Mucosa of stomach (tissue), 1 donor: ENCODE measurements around the gene MRPL28.

Experiments used
- H3K27me3 ChIP-seq: one replicate; pipeline ENCODE4 v1.7.0; 2013; ENCODE audit warnings: mild to moderate bottlenecking, low read length; ENCODE audit not compliant: control insufficient read depth, insufficient read depth
- H3K36me3 ChIP-seq: one replicate; pipeline ENCODE4 v1.7.0; 2013; ENCODE audit warnings: low read length; ENCODE audit not compliant: control insufficient read depth, insufficient read depth
- H3K4me1 ChIP-seq: one replicate; pipeline ENCODE4 v1.7.0; 2013; ENCODE audit warnings: mild to moderate bottlenecking, low read length; ENCODE audit not compliant: control insufficient read depth, insufficient read depth
- H3K4me3 ChIP-seq: one replicate; pipeline ENCODE4 v1.7.0; 2013; ENCODE audit warnings: low read length
- H3K9ac ChIP-seq: one replicate; pipeline ENCODE4 v1.7.0; 2013; ENCODE audit warnings: mild to moderate bottlenecking, low read length, moderate library complexity
- H3K9me3 ChIP-seq: one replicate; pipeline ENCODE4 v1.7.0; 2013; ENCODE audit warnings: mild to moderate bottlenecking, low read length, moderate library complexity; ENCODE audit not compliant: control insufficient read depth
- donor health status: Pancreatic carcinoma.

The MRPL28 gene

DNA sequence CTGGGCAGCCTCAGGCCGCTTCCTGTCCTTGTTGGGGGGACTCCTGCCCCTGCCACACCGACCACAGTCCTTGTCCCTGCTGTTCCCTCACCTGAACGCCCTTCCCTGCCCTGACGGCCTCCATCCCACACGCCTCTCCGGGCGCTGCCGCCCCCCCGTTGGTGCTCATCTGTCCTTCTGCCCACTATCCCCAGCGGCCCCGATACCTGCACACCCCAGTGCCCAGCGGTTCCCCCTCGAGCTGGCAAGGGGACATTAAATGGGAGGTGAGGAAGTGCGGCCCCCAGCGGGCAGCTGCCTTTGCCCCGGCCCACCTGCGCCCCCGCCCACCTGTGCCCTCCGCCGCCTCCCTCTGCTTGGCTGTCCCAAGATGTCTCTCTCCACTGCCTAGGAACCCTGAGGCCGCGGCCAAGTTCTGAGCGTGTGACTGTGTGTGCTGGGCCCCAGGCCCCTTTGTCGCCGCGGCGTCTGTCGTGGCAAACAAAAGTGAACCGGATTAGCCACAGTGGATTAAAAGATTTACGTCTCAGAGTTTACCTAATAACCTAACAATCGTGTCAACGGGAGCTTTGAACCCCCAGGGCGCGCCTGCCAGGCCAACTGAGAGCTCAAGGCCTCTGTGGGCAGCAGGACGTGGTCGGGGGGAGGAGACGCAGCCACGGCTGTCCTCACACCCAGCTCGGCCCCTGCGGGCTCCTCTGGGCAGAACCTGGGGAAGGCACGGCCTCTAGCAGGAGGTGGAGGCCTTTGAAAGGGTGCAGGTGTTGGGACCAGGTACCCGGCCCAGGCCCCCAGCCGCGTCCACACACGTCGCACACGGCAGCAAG is 10.3 kb downstream of the MRPL28 start:
- H3K9ac ChIP-seq = no peak overlapping the region
- H3K36me3 ChIP-seq = no peaks in the 10 kb centered on the region
- H3K9me3 ChIP-seq = no peaks in the 10 kb centered on the region
- H3K4me1 ChIP-seq = peaks cover 13% of the 10 kb centered on the region
- no peak overlapping the region for H3K4me3 ChIP-seq
- peaks cover 24% of the 10 kb centered on the region for H3K27me3 ChIP-seq

DNA sequence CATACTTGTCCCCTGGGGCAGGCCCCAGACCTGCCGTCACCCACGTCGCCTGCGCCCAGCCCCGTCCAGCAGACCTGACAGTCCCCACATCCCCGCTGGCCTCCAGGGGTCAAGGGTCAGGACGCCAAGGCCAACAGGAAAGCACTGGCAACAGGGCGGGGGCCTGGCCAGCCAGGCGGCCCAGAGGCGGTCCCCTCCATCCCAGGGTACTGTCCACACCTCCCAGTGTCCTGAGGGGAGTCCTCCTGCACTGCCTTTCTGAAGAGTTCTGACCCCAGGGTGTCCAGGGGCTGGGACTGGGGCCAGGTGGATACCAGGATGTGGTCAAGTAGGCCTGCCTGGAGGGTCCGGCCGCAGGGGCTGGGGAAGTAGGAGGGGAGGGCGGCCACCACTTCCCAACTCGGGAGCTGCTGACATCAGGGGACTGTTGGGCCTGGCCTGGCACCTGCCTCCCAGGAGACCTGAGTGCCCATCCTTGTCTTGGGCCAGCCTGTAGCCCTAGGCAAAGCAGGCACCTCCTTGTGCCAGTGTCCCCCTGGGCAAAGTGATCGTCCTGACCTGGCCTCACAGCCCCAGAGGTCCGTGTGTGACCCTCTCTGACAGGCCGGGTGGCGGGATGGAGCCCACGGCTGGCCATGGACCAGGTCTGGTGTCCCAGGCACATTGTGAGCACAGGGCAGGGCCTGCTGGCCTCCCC is 11.1 kb downstream of the MRPL28 start:
- no peaks in the 10 kb centered on the region for H3K36me3 ChIP-seq
- peaks cover 7% of the 10 kb centered on the region for H3K4me1 ChIP-seq
- H3K9me3 ChIP-seq = no peaks in the 10 kb centered on the region
- peaks cover 16% of the 10 kb centered on the region for H3K27me3 ChIP-seq
- no peak overlapping the region for H3K9ac ChIP-seq
- H3K4me3 ChIP-seq = no peak overlapping the region

DNA sequence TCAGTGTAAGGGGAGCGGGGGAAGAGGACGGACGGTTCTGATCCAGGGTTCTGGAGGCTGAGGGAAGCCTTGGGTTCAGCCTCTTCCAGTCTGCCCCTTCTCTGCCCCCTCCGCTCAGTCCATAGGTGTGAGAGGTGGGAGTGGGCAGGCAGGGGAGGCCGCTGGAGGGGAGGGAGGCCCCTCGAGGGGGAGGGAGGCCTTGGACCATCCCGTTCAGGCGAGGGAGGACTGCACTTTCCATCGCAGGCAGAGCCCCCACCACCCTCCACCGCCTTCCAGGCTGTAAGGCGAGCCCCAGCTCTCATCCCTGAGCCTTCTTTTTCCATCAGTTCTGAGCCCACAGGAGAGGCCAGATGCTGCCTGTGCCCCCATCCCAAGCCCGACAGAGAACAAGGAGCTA is 13.6 kb downstream of the MRPL28 start:
- Histone ChIP-seq H3K27me3 (peaks cover 2% of the 10 kb centered on the region), H3K4me3 (no peak overlapping the region), H3K9me3 (no peaks in the 10 kb centered on the region), H3K4me1 (peaks cover 5% of the 10 kb centered on the region), H3K36me3 (no peaks in the 10 kb centered on the region), H3K9ac (no peak overlapping the region)

DNA sequence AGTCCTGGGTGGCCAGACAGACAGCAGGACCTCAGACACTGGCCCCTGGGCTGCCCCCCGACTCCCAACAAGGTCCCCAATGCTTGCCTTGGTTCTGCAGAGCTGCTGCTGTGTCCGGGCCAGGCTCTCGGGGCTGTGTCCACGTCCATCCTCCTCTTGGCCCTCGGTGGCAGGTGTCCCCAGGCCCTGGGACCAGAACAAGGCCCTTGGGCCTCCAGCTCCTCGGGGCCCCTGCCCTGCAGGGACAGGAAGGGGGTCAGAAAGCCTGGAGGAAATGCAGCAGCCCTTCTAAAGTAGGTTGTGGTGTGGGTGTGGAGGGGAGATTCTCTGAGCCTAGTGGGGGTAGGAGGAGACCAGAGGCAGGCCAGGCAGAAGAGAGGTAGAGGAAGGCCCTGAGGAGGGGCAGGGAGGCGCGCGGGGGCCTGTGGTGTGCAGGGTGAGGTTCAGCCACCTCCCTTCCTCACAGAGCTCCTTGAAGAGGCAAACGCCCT is 15.3 kb downstream of the MRPL28 start:
- H3K9me3 ChIP-seq = no peaks in the 10 kb centered on the region
- H3K4me1 ChIP-seq = peaks cover 5% of the 10 kb centered on the region
- no peaks in the 10 kb centered on the region for H3K27me3 ChIP-seq
- H3K9ac ChIP-seq = no peak overlapping the region
- no peaks in the 10 kb centered on the region for H3K36me3 ChIP-seq
- H3K4me3 ChIP-seq = no peak overlapping the region

DNA sequence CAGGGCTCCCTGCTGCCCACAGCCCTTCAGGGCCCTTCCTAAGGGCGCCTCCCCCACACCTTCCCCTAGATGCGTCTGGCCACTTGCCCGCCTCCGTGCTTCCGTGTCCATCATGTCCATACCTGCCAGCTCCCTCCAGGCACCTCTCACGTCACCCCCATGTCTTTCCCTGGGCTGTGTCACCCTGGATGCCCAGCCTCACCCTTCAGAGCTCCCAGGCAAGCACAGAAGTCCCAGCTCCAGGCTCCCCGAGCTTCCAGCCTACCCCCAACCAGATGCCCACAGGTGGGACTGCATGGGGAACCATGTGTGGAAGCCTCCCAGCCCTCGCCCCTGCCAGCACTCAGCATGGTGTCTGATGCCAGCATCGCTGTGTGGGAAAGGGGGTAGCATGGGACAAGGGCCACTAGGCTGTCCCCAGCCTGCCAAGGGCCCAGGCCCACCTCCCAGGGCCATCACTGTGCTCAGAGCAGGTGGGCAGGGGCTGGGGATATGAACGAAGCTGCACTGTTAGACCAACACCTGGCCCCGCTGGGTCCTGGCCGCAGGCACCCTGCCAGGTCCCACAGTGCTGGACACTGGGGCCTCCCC is 16.0 kb downstream of the MRPL28 start:
- Histone ChIP-seq H3K9ac (no peak overlapping the region), H3K9me3 (no peaks in the 10 kb centered on the region), H3K4me1 (peaks cover 5% of the 10 kb centered on the region), H3K27me3 (no peaks in the 10 kb centered on the region), H3K4me3 (no peak overlapping the region), H3K36me3 (no peaks in the 10 kb centered on the region)

DNA sequence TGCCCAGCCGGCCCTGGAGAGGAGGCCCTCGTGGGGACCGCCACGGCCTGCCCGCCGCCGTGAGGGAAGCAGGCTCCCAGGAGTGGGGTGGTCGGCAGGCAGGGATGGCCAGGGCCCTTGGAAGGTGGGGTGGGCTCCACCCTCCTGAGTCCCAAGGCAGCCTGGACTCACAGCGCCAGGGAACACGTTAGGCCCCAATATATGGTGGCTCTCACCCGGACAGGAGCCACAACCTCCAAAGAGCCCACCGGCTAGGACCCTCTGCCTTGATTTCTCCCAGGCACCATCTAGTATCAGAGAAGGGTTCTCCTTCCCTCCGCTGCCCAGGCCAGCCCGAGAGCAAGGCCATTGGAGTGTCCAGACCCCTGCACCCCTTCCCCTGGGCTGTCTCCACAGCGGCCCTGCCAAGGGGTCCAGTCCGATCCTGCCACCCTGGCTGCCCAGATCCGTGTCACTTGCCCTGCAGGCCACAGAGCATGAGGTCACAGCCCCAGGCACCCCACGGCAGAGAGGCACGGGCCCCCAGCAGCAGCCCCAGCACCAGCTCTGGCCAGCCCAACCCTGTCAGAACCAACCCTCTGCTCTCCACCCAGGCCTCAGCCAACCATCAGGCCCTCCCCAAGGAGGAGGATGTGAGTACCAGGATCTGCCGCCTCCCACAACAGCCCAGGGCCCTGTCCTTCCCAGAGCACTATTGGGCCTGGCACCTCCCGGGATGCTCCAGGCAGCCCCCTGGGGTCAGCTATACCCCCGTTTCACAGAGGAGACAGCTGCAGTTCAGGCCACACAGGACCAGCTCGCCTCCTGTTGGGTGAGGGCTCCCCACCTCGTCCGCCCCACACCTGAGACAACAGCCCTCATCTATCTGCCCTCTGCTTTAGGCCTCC is 16.7 kb downstream of the MRPL28 start:
- Histone ChIP-seq H3K27me3 (no peaks in the 10 kb centered on the region), H3K9me3 (no peaks in the 10 kb centered on the region), H3K36me3 (no peaks in the 10 kb centered on the region), H3K4me1 (peaks cover 5% of the 10 kb centered on the region), H3K4me3 (peak overlapping the region; percentile 4), H3K9ac (peak overlapping the region; percentile 57)

DNA sequence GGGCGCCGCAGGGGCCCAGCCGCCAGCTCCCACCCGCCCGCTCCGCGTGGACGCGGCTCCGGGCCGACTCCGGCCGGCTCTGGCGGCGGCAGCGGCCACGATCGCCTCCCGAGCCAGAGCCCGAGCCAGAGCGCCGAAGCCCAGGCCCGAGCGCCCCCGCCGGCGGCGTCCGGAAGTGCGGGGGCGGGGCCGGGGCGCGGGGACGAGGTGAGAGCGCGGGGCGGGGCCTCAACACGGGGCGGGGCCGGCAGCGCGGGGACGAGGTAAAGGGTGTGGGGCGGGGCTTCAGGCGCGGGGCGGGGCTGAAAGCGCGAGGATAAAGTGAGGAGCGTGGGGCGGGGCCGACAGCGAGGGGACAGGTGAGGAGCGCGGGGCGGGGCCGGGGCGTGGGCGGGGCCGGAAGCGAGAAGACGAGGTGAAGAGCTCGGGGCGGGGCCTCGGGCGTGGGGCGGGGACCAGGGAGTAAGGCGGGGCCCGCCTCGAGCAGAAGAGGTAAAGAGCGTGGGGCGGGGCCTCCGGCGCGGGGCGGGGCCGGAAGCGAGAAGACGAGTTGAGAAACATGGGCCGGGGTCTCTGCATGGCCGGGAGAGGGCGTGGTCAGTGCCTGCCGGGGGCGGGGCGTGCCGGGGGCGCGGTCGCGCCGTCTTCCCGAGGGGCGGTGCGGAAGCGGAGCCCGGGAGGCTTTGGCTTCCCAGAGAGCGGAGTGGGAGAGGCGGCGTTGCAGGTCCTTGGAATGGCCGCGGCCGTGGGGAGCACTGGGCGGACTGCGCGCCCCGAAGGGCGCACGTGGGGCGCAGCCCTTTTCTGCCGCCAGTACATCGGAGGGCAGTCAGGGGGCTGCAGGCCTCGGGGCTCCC is 17.6 kb downstream of the MRPL28 start, which contains the start of gene AXIN1:
AXIN1 (minus strand) TSS at position 177 of the 857 bp plus-strand sequence. CDS start 5,698 bp downstream, outside the sequence.
- H3K36me3 ChIP-seq = no peaks in the 10 kb centered on the region
- H3K9me3 ChIP-seq = no peaks in the 10 kb centered on the region
- no peaks in the 10 kb centered on the region for H3K27me3 ChIP-seq
- peak within 1 kb of the TSS; percentile 4 for H3K4me3 ChIP-seq
- peaks cover 5% of the 10 kb centered on the region for H3K4me1 ChIP-seq
- H3K9ac ChIP-seq = peak within 1 kb of the TSS; percentile 59

DNA sequence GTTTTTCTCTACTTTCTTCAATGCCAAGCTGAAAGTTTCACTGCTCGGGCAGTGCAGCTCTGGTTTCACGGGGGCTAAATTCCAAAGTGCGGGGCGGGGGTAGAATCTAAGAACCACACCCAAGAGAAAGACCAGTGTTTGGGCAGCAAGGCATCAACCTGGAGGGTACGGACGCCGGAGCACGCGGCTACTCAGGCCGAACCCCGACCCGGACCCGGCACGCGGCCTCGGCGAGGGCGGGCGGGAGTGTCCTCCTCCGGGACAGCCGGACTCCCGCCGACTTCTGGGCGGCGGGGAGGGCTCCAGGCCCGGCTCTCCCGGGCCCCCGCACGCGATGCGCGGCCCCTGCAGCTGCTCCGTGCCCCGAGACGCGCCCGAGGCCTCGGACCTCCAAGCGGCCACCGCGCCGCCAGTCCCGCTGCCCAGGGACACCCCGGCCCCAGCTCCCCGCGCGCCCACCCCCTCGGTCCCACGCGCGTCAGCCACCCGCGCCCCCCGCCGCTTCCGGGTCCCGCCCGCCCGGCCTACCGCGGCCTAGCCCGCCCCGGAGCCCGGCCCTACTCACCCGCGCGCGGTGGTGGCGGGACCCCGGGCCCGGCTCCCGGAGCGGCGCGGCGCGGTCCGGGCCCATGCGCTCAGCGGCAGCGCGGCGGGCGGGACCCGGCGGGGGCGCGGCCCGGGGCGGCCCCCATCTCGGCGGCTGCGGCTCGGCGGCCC is 18.4 kb downstream of the MRPL28 start:
- Histone ChIP-seq H3K9ac (peak overlapping the region; percentile 59), H3K4me3 (no peak overlapping the region), H3K4me1 (peaks cover 5% of the 10 kb centered on the region), H3K9me3 (no peaks in the 10 kb centered on the region), H3K27me3 (no peaks in the 10 kb centered on the region), H3K36me3 (no peaks in the 10 kb centered on the region)

DNA sequence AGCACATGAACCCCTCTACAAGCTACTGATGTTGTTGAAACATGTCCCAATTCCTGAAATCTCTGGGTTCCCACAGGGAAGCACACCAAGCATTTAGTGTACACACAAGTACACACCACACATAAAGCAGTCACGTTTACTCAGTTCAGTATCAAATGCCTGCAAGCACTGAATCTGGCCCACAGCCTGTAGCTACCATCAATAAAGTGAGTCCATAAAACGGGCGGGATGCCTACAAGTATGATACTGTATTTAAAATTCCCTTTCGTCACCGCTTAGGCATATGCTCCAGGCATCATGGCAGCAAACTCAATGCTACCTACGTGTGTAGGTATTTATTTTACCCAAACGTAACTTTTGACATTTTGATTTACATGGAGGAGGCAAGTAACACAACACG is 20.1 kb downstream of the MRPL28 start:
- H3K36me3 ChIP-seq = no peaks in the 10 kb centered on the region
- no peaks in the 10 kb centered on the region for H3K27me3 ChIP-seq
- peaks cover 5% of the 10 kb centered on the region for H3K4me1 ChIP-seq
- H3K9ac ChIP-seq = no peak overlapping the region
- H3K9me3 ChIP-seq = no peaks in the 10 kb centered on the region
- no peak overlapping the region for H3K4me3 ChIP-seq

DNA sequence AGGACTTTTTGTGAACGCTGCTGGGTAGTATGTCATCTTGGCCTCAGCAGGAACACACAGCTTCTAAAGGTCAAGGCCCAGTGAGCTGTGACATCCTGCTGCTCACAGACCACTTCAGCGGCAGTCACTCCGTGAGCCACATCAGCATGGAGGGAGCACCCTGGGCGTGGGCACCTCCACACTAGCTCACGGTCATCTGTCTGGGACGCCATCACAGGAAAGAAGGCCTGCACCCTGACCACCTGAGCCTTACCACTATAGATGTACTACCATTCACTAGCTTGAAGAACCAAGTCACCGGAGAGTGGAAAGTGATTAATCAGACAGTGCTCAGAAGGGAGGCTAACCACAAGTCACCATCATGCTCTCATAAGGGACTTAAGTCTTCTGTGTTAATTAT is 21.1 kb downstream of the MRPL28 start:
- no peak overlapping the region for H3K9ac ChIP-seq
- no peaks in the 10 kb centered on the region for H3K9me3 ChIP-seq
- no peak overlapping the region for H3K4me3 ChIP-seq
- H3K36me3 ChIP-seq = no peaks in the 10 kb centered on the region
- H3K27me3 ChIP-seq = no peaks in the 10 kb centered on the region
- H3K4me1 ChIP-seq = peaks cover 5% of the 10 kb centered on the region
